Activated T-helper 2 cell treated with anti-CD3 and anti-CD28 coated beads, Interferon-gamma antibody, Interleukin-2, Interleukin-4, amounts not matched to agents 10 μg/mL and 5 μg/mL and 100 μg/mL, durations not matched to agents 14 hours and 24 hours and 36 hours (primary cell): Measurements from ENCODE around the gene ETF1. TPM values are rescaled to one million over a fixed set of nuclear protein-coding genes. Genes with fewer than 3 reads are reported as not detected.

Experiments
- DNase-seq: peaks from one replicate; pipeline ENCODE4 v3.0.0; 2021; ENCODE audit warnings: low spot score
- H3K27ac Mint-ChIP-seq: one replicate; pipeline ENCODE4 v1.8.0; 2021; ENCODE audit warnings: mixed read lengths
- H3K27me3 Mint-ChIP-seq: one replicate; pipeline ENCODE4 v1.8.0; 2021; ENCODE audit warnings: low read depth, mixed read lengths
- H3K36me3 Mint-ChIP-seq: one replicate; pipeline ENCODE4 v1.8.0; 2021; ENCODE audit warnings: low read depth, mixed read lengths
- H3K4me1 Mint-ChIP-seq: one replicate; pipeline ENCODE4 v1.8.0; 2021; ENCODE audit warnings: low read depth, mixed read lengths
- H3K4me3 Mint-ChIP-seq: one replicate; pipeline ENCODE4 v1.8.0; 2021; ENCODE audit warnings: low read depth, mild to moderate bottlenecking, moderate library complexity, mixed read lengths
- H3K9me3 Mint-ChIP-seq: one replicate; pipeline ENCODE4 v1.8.0; 2021; ENCODE audit warnings: mixed read lengths
- intact Hi-C: fragments of 100-400 bp; cut with micrococcal nuclease; formaldehyde crosslinking; loops from one replicate; pipeline ENCODE4 v1.15.1; 2023
- total RNA-seq: library from RNA; stranded (reverse); gene quantifications from 2 replicates; pipeline ENCODE4 v1.2.3, GENCODE V29; 2022

Gene ETF1
- total RNA-seq, 1 donor from 2014 or later, result 170 TPM

GRCh38 chr5:138458856-138459255, 84.2 kb downstream of the ETF1 start:
- H3K36me3 Mint-ChIP-seq, result no peaks in the 10 kb centered on the region
- H3K27ac Mint-ChIP-seq, result peak overlapping the region; percentile 97
- no peaks in the 10 kb centered on the region for H3K9me3 Mint-ChIP-seq
- no peaks in the 10 kb centered on the region for H3K27me3 Mint-ChIP-seq
- H3K4me1 Mint-ChIP-seq, result peaks cover 36% of the 10 kb centered on the region
- H3K4me3 Mint-ChIP-seq, result peak overlapping the region; percentile 63
- DNase-seq, result no peak
- intact Hi-C loops, result no loop called here

- intact Hi-C loops, result no loop called here
- no peak overlapping the region for H3K4me3 Mint-ChIP-seq
- no peak for DNase-seq
- H3K36me3 Mint-ChIP-seq, result no peaks in the 10 kb centered on the region
- no peaks in the 10 kb centered on the region for H3K9me3 Mint-ChIP-seq
- H3K4me1 Mint-ChIP-seq, result peaks cover 36% of the 10 kb centered on the region
- H3K27me3 Mint-ChIP-seq, result no peaks in the 10 kb centered on the region
- H3K27ac Mint-ChIP-seq, result peak overlapping the region; percentile 97
Measured at GRCh38 chr5:138458384-138458783, 84.7 kb downstream of the ETF1 start.

- Mint-ChIP-seq H3K4me1 (peaks cover 36% of the 10 kb centered on the region), H3K9me3 (no peaks in the 10 kb centered on the region), H3K27me3 (no peaks in the 10 kb centered on the region), H3K4me3 (peak overlapping the region; percentile 19), H3K27ac (peak overlapping the region; percentile 78), H3K36me3 (no peaks in the 10 kb centered on the region)
- intact Hi-C loops, result no loop called here
- no peak for DNase-seq
Measured at GRCh38 chr5:138457531-138458275, 85.3 kb downstream of the ETF1 start.

Other genes starting within 250 kb of the ETF1 start
- gene CDC25C, start 211.4 kb downstream of the ETF1 start, total RNA-seq, result 8.4 and 9.0 TPM in 2 replicates
- gene FAM53C, start 205.0 kb downstream of the ETF1 start, total RNA-seq, result 24.4 and 26.1 TPM in 2 replicates
- gene KDM3B, start 190.6 kb downstream of the ETF1 start, total RNA-seq, result 52.8 and 54.5 TPM in 2 replicates
- 9.7 and 11.1 TPM in 2 replicates for gene REEP2, start 104.2 kb downstream of the ETF1 start, total RNA-seq
- 41.9 and 43.0 TPM in 2 replicates for gene EGR1, start 77.8 kb downstream of the ETF1 start, total RNA-seq
- gene HSPA9, start 32.2 kb upstream of the ETF1 start, total RNA-seq, result 333 and 340 TPM in 2 replicates
- gene CTNNA1, start 210.2 kb upstream of the ETF1 start, total RNA-seq, result 272 and 298 TPM in 2 replicates